ENCODE measurements around the gene IMPG1.
"Not testable (repeated sequence)": the region's sequence is repeated elsewhere in the genome, so short reads cannot be mapped to it uniquely, and the experiment has no call there.

IMPG1 gene

DNA sequence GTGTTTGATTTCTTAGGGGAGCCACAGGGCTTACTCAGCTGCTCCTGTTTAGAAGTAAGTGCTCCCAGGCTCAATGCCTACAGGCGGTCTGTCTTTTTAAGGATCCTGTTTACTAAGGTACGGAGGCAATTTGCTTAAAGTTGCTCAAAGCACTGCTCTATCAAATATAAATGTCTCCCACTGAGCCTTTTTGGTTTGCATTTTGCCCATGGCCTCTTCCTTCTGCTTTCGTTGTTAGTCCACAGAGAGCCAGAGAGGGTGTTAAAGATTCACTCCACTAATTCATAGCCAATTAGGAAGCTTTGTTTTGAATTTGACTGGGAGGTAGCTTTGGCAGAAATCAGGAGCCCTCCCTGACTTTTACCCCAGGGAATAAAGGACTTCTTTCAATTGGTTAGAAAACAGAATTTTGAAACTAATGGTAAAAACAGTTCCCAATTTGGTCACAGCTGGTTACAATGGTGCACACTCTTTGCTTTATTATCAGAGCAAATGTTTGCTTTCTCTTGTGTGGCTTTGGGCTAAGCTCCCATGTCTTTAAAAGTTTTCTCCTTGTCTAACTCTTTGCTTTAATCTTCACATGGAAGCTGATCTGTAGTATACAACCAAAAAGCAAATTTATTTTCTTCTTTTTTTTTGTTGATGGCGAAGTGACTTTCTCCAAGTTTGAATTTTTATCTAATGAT is 126.2 kb downstream of the IMPG1 start:
- DNase-seq (ENCODE audit: low read depth): no peak

DNA sequence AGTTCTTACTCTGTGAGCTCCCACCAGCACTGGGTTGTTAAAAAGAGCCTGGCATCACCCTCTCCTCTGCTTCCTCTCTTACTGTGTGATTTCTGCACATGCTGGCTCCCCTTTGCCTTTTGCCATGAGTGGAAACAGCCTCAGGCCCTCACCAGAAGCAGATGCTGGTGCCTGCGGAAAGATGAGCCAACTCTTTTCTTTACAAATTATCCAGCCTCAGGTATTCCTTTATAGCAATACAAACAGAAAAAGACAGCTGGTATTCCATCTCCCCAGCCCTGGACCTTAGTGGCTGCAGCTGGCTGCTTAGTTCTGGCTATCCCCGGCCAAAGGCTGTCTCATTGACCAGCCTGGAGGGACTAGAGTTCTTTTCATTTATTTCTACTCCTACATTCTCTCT is 129.1 kb downstream of the IMPG1 start:
- no peak for DNase-seq (ENCODE audit: low read depth)

DNA sequence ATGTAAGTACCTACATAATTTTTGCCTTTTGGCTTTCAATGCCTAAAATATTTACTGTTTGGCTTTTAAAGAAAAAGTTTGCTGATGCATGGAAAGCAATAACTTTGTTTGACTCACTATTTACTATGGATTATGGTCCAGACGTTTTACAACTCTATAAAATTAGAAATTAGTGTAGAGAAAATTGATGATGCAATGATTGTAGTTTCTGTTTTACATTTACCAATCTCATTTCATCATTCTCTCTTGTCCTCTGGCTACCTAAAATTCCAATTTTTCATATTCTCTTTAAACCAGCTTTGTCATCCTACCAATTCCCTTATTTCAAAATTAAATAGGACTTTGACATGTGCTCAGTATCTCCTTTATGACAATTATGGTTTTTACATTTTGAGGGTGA is 131.0 kb downstream of the IMPG1 start:
- DNase-seq (ENCODE audit: low read depth): no peak

DNA sequence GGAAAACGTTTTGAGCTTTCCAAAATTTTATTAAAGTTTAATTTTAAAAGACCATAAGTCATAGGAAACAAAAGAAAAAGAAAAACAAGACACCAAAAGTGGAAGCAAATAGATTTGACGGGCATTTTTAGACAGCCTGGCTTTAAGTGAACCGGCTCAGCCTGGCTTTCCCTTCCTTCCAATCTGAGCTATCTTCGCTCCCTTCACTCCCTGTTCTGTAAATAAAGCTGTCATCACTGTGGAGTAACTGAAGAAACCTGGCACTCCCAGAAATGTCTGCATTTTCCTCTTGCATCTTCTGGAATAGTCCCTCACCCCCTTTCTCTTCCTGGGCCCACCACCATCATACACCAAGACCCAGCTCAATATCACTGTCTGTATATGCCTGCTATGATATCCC is 131.9 kb downstream of the IMPG1 start:
- no peak for DNase-seq (ENCODE audit: low read depth)

DNA sequence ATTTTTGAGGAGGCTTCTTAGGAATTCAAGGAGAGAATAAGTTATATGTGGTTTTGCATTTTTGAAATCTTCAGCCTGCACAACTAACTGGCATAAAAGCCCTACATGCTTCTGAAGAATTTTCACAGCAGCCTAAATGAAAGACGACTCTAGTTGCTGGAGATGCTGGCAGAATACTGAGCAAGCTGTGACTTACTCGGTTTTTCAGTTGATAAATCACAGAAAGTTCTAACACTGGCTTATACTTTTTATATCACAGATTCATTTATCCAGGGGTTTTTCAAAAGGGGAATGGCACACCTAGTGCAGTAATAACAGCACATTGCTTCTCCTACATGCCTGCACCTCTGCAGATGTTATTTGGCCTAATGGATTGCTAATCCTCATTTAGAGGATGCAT is 134.6 kb downstream of the IMPG1 start:
- no peak for DNase-seq (ENCODE audit: low read depth)

DNA sequence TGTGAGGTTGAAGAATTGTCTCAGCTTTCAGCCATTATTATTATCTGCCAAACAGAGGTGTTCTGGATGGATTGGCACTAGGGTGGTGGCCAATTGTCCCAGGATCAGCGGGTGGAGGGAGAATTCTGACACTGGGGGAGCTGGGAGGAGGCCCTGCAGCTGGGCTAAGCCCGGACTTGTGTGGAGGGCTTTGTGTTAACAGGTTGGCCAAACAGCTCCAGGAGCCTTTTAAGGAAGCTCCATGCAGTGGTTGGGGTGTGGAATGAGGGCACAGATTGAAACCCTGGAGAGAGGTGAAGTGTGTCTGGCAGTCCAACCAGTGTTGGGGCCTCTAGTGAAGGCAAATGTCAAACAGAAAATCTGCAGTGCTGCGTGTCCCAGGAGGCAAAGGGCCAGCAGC is 135.8 kb downstream of the IMPG1 start:
- DNase-seq (ENCODE audit: low read depth): no peak

DNA sequence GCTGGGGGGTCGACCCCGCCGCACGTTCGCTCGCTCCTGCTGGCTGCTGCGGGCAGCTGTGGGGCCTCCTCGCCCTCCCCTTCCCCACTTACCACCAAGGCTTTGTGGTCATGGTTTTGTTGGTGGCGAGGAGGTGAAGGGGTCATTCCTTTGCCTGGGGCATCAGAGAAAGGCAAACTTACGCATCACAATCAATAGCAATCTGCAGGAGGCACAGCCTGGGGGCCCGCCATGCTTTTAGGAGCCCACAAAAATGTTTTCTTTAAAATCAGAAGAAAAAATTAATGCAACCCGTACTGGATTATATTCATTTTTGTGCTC is 137.0 kb downstream of the IMPG1 start:
- no peak for DNase-seq (ENCODE audit: low read depth)

DNA sequence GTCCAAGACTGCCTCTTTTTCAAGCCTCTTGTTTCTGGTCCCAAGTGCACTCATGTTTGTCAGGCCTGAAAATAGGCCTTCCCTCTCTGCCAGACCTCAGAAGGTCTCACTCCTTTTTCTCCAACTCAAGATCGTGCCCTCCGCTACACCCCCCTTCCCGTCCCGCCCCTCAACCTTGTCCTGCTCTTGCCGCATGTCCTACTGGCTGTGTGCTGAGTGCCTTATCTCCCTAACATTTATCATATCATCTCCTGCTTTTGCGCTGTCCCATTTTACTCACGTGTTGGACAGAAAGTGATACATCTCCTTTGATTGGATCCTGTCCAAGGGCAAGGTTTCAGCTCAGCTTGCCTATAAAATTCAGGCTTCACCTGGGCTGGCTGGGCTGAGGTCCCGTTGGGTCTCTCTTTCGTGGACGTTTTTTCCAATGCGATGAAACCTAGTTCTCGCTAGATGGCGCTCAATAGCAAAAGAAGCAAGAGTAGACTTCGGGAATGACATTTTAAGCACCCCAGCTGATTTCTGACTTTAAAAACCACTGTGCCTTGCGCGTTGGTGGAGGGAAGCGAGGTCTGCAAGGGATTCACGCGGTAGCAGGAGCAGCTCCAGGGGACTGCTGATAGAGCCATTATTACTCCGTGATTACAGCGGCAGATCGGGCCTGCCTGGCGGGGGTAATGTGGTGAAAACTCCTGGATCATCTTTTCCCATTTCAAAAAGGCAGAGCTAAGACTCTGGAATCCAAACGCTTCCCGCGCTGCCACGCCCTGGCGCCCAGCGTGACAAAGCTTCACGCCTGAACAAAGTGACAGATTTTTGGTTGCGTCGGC is 137.6 kb downstream of the IMPG1 start:
- no peak for DNase-seq (ENCODE audit: low read depth)

DNA sequence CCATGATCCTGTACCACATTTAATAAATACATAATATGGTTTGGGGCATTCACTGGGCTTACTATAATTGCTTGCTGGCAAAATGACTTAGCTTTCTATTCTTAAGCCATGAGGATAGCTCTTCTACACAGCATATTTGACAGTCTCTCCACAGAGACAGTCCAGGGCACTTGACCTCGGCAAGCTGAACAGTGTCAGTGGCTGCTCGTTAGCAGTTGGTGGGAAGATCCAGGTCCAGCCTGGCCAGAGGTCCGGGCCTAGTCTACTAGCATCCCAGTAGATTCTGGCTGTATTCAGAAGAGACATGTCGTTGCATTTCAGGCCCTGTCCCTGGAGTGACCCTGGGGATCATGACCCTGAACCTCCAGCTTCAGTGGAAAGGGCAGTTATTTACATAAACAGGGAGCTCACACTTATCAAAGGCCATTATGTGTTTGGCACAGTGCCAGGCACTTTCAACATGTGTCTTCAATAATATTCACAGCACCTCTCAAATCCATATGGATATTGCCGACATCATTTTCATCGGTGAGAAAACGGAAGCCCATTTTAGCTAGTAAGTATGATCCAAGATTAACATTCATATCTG is 139.0 kb downstream of the IMPG1 start:
- DNase-seq (ENCODE audit: low read depth): no peak

DNA sequence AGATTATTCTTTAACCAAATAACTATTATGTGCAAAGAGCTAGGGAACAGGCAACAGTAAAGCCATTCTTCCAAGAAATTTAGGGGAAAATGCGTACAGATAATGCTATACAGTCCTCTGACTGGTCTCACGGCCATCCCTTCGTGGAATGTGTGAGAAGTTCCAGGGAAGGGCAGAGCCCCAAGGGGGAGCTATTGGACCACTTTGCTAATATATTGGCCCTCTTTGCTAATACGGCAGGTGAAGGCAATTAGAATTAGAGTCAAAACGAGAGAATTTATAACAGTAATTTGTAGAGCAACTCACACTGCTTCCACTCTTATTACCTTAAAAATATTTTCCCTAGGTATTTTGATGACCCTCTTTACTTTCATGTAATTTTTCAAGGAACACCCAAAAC is 140.4 kb downstream of the IMPG1 start:
- DNase-seq (ENCODE audit: low read depth): no peak

DNA sequence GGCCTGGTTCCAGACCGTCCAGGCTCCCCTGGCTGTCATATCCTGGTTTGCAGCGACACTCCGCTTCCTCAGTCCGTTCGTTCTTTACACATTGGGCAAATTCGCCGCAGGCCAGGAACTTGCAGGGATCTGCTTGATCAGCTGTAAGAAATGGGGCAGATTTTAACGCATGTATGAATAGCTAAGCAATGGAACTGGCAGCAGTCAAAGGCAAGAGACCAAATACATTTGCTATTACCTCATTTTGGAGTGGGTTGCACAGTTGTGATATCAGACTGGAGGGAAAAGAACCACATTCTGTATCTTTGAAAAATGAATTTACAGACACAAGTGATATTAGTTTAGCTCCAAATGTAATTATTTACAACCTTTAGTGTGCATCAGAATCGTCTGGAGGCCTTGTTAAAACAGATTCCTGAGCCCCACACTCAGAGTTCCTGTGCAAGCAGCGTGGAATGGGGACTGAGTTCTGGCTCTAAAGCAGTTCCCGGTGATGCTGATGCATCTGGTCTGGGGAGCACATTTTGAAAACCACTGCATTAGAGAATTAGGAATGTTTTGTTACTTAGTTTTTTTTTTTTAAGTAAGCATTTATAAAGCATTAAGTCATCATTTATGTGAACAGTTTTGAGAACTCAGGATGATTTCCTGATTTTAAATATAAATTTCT is 141.3 kb downstream of the IMPG1 start:
- no peak for DNase-seq (ENCODE audit: low read depth)

DNA sequence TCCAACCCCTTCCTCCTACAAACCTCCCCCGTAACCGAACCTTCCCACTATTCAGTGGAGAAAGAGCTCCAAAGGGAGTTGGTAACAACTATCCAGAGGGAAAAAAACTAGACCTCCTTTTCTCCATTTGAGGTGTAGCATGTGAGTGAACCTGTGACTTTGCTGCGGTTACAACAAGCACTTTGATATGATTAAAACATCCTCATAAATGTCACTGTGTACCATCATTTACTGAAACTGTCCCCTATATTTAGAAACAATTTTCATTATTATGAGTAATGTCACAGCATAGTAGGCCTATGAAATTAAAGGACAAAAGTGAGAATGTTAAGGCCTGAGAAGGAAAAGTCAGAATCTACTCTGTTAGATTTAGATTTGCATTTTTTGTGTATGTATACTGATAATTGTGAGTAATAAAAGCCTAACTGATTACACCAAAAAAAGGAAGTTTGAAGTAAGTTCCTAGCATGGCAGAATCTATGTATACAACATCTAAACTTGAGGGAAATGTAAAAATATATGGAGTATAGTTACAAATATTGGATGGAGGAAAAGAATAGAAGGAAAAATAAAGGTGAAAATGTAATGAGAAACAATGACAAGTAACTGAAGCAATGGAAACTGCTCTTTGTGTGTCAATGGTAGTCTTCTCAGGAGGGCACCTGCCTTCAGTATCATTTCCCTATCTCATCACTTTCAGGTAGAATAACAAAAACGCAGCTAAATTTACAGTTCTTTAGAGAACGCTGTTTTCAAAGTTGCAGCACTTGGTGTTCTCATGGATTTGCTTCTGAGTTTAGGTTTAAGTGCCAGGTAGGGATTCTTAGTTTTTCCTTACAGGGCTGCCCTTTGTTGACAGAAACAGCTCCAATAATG is 145.9 kb downstream of the IMPG1 start:
- no peak for DNase-seq (ENCODE audit: low read depth)

DNA sequence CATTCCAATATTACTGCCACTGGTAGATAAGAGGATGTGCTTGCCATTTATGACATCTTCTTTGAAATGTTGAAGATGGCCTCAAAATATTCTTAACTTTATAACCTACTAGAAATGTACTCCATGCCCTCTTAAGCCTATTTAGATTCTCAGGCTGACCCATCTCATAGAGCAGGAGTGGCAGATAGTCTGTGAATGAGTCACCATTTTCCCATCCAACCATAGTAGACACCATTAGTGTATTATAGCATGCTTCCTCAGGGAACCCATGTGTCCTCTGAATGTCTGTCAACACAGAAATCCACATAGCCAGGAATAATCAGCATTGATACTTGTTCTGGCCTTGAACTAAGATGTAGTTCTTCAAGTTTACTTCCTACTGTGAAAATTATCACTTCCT is 150.2 kb downstream of the IMPG1 start:
- DNase-seq (ENCODE audit: low read depth): no peak

DNA sequence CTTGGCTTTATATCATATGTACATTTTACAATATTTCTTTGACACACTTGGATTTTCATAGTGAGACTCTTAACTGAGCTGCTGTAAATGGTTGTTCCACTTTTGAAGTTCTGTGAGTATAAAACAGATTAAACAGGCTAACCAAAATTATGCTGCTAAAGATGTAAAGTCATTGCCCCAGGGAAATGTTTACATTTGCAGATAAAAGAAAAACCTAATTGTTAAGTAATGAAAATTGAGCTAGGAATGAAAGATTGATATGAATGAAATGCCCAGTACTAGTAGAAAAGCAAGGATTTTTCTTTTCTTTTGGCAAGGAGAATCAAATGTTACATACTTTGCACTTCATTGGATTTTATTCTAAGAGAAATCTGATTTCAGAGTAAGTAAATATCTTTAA is 159.4 kb downstream of the IMPG1 start:
- no peak for DNase-seq (ENCODE audit: low read depth)

DNA sequence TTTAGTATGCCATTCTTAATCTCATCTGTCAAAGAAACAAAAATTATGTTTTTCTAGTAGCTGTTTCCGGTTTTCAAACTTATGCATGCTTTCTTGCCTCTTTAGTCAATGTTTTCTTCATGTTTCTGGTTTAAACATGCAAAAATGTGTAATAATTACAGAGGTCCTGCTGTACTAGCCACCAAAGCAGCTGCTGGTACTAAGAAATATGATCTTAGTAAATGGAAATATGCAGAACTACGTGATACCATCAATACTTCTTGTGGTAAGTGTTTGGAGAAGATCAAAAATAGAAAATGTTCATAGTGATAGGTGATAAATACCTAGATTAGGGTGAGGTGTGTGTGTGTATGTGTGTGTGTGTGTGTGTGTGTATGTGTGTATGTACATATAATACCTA is 165.0 kb downstream of the IMPG1 start:
- DNase-seq (ENCODE audit: low read depth): no peak

DNA sequence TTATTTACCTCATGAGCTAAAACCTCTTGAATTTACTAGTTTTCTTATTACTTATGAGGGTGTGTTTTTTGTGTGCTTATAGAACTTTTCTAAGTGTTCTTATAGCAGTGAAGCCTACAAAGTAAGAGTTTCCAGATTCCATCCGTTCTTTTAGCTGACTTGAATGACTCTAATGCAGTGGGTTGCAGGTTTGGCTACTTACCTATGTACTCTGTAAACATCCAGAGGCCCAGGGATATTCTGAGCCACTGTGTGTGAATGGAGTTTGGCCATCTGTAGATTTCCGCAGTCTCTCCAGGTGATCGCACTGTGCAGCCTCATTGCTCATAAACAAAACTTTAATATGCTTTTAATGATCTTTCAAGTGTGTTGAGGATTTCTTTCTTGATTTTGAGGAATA is 165.6 kb downstream of the IMPG1 start:
- DNase-seq (ENCODE audit: low read depth): no peak

DNA sequence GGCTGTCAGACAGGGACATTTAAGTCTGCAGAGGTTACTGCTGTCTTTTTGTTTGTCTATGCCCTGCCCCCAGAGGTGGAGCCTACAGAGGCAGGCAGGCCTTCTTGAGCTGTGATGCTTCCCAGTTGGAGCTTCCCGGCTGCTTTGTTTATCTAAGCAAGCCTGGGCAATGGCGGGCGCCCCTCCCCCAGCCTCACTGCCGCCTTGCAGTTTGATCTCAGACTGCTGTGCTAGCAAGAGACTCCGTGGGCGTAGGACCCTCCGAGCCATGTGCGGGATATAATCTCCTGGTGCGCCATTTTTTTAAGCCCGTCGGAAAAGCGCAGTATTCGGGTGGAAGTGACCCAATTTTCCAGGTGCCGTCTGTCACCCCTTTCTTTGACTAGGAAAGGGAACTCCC is 167.3 kb downstream of the IMPG1 start:
- not testable (repeated sequence) for DNase-seq (ENCODE audit: low read depth)

DNA sequence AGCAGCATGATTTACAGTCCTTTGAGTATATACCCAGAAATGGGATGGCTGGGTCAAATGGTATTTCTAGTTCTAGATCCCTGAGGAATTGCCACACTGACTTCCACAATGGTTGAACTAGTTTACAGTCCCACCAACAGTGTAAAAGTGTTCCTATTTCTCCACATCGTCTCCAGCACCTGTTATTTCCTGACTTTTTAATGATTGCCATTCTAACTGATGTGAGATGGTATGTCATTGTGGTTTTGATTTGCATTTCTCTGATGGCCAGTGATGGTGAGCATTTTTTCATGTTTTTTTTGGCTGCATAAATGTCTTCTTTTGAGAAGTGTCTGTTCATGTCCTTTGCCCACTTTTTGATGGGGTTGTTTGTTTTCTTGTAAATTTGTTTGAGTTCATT is 172.2 kb downstream of the IMPG1 start:
- DNase-seq (ENCODE audit: low read depth): not testable (repeated sequence)

DNA sequence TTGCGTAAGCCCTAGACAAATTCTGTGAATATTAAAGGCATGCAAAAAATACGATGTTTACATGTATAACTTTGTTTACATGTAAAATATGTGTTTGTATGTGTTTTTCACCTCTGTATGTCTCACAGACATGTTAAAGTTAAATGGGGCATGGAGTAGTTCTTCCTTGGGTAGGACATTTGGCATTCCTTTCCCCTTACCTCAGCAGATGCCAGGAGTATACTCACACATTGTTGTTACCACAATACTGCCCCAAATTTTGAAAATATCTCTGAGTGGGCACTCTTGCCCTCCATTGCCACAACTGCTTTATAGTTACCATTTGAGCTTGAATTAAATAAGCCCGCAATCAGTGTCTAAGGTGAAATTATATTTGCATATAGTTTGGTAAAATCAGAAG is 175.9 kb downstream of the IMPG1 start:
- no peak for DNase-seq (ENCODE audit: low read depth)

DNA sequence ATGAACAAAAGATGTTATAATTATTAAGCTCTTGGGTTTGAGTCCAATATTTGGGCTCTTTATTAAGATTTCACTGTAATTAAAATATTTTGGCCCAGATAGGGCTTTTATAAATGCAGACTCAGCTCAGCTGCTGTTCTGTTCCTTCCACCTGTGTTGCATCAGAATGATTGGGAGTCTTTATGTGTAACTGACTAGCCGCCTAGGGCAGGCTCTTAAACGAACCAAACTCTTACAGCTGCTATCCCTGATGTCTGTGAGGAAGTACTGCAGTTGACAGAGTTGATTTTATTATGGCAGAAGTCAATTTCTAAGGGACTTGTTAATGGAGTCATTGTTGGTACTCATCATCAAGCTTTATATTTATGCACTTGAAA is 178.7 kb downstream of the IMPG1 start:
- no peak for DNase-seq (ENCODE audit: low read depth)

DNA sequence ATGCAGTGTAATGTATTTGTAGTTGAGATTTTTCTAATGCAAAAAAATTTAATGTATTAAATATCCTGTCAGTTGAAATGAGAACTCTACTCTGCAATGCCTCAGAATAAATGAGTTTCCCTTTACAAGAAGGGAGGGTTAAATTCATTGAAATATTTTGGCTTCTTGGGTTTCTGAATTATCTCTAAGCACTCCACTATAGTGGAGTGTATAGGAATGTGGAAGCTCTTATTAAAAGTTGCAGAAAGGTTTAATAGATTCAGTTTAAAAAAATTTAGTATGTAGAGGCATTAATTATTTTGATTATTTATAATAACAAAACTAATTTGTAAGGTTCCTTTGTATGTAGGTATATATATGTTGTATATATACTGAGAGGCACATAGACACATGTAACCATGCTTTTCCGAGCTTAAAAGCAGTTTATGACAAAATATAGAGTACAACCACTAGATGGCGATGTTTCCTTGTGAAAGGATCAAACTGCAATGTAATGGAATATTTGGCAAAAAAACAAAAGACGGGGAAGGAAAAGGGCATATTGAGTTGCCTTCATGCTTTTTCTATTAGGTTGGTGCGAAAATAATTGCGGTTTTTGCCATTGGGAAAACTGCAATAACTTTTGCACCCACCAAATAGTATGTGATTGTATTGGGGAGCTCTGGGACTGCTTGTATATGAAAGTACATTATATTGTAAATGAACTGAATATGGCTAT is 179.2 kb downstream of the IMPG1 start:
- DNase-seq (ENCODE audit: low read depth): no peak

All from T-helper 22 cell (primary cell).